Myocyte (in vitro differentiated cells): ENCODE results near the gene FHL1. TPM values are rescaled to one million over a fixed set of nuclear protein-coding genes. Genes with fewer than 3 reads are reported as not detected.
A peak's percentile ranks its signal among the peaks of the same experiment; 100 is the strongest.

Experiments
- DNase-seq: peaks from one replicate; pipeline ENCODE4 v3.0.0-alpha.2; 2012; ENCODE audit warnings: low read depth
- total RNA-seq: library from RNA; depleted of rRNA; stranded (reverse); fragments of >200 nt; gene quantifications from 2 replicates; pipeline ENCODE4 v1.2.3, GENCODE V29; 2014

Gene FHL1
- total RNA-seq, 1 donor from 2014 or later = 805 TPM

DNA sequence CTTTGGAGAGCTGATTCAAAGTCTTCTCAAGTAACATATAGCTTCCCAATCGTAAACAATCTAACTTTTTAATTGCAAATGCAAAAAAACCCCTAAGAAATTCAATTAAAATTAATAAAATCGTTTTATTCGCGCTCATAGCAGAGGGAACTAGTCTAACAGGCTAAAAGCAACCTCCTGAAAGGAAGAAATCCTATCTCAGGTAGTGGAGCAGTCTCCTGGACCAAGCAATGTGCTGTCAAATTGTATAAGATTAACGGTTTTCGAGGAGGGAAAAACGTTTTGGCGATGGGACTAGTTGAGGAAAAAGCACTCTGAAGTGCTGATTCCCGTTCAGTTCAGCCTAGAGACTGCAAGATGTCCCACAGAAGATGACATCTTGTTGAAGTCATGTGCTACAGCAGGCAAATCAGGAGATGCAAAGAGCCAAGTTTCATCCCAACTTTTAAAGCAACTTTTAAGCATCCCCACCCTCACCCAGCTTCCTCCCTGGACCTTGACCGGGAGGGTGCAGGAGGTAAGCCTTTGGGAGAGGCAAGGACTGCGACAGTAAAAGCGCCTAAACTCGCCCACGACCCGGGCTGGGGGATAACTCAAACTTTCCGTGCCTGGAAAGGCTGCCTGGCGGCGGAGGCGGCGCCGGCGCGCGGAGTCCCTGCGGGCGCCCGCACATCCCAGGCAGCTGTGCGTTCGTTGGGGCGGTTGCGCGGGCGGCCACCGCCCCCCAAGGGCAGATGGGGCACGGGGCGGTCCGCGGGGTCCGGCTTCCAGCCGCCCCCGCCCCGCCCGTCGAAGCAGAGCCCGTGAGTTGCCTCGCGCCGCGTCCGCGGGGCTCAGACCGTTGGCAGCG, 103.1 kb downstream of the FHL1 start:
- peak; percentile 18 for DNase-seq

DNA sequence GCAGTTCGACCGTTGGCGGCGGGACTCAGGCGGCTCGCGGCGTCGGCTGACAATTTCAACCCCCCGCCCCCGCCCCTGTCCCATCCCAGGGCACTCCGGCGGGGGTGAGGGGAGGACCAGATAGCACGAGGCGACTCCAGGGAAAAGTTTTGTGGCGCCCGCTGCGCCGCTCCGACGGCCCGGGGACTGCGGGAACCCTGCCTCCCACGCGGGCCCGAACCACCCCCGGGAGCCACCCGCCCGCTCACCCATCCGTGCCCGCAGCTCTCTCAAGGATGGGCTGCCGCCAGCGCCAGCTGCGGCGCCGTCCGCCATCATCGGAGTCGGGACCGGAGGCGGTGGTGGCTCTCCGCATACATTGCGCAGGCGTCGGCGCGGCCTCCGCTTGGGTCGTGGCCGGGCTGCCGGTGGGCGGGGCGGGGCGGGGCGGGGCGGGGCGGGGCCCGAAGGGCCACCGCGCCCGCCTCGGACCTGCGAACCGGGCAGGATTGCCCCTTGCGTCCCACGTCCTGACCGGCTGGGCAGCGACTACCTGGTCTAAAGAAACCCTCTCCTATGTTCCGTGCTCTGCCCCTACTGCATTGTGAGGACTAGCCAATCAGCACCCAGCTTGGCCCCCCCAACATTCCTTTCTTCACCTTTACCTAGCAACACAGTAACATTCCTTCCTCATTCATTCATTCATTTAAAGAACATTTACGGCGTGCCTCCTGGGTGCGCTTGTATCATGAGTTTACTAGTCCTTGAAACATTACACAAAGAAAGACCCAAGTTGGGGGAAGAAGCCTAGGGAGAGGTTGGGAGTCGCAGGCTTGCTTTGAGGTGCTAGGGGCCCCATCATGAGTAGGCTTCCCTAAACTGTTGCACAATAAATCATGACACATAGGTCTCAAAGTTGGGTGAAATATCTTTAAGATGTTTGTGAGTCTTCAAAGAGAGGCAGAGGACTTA, 104.0 kb downstream of the FHL1 start, which contains the start of gene MAP7D3:
MAP7D3 (minus strand) TSS at position 360 of the 951 bp plus-strand sequence; CDS start at position 318, 42 bp downstream.
- peak; percentile 61 for DNase-seq

DNA sequence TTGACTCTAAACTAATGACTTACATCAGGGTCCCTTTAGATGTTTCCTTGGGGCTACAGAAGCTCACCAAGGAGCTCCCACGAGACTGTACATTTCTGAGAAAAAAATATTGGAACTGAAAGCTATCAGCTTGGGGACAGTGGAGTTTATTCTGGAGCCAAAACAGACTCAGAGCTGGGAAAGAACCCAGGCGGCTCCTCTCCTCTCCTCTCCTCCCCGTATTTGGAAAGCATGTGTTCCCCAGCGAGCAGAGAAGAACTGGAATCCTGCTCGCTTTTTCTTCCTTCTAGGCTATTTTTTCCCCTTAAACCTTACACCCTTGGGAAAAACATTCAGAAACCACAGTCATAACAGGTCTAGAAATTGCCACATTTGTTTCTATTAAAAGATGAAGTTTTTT, 108.2 kb downstream of the FHL1 start:
- no peak for DNase-seq

- DNase-seq = no peak
Measured at GRCh38 chrX:136256026-136256425, 108.7 kb downstream of the FHL1 start.

GRCh38 chrX:136258951-136259350, 111.6 kb downstream of the FHL1 start:
- no peak for DNase-seq

GRCh38 chrX:136259543-136259942, 112.2 kb downstream of the FHL1 start:
- DNase-seq = no peak

- DNase-seq = no peak
Measured at GRCh38 chrX:136260776-136261175, 113.4 kb downstream of the FHL1 start.

Other genes starting within 250 kb of the FHL1 start
- 26.7 and 31.6 TPM in 2 replicates for gene MMGT1, start 173.5 kb upstream of the FHL1 start, total RNA-seq
- gene SLC9A6, start 162.1 kb upstream of the FHL1 start, total RNA-seq = 14.9 and 20.1 TPM in 2 replicates
- 11.0 and 14.3 TPM in 2 replicates for gene MAP7D3, start 103.9 kb downstream of the FHL1 start, total RNA-seq
- not detected in 2 replicates for gene ADGRG4, start 153.4 kb downstream of the FHL1 start, total RNA-seq